Renal pelvis (tissue), 12 donors: ENCODE measurements around the gene SEMA5B. TPM values are rescaled to one million over a fixed set of nuclear protein-coding genes. Genes with fewer than 3 reads are reported as not detected.
A peak's percentile ranks its signal among the peaks of the same experiment; 100 is the strongest.

Experiments
- DNase-seq: peaks from one replicate; pipeline ENCODE4 v3.0.0-alpha.2; 2013
- long read RNA-seq, 16 experiments: transcript quantifications; one replicate each; lab custom pipeline, GENCODE V29; 2026
- polyA plus RNA-seq, 3 donors: library from polyadenylated mRNA; unstranded; fragments of 120-200 nt; gene quantifications; one replicate each; pipeline ENCODE4 v1.2.1, GENCODE V29; 2013; ENCODE audit not compliant: insufficient read length in 3 of 3

The SEMA5B gene, protein sequence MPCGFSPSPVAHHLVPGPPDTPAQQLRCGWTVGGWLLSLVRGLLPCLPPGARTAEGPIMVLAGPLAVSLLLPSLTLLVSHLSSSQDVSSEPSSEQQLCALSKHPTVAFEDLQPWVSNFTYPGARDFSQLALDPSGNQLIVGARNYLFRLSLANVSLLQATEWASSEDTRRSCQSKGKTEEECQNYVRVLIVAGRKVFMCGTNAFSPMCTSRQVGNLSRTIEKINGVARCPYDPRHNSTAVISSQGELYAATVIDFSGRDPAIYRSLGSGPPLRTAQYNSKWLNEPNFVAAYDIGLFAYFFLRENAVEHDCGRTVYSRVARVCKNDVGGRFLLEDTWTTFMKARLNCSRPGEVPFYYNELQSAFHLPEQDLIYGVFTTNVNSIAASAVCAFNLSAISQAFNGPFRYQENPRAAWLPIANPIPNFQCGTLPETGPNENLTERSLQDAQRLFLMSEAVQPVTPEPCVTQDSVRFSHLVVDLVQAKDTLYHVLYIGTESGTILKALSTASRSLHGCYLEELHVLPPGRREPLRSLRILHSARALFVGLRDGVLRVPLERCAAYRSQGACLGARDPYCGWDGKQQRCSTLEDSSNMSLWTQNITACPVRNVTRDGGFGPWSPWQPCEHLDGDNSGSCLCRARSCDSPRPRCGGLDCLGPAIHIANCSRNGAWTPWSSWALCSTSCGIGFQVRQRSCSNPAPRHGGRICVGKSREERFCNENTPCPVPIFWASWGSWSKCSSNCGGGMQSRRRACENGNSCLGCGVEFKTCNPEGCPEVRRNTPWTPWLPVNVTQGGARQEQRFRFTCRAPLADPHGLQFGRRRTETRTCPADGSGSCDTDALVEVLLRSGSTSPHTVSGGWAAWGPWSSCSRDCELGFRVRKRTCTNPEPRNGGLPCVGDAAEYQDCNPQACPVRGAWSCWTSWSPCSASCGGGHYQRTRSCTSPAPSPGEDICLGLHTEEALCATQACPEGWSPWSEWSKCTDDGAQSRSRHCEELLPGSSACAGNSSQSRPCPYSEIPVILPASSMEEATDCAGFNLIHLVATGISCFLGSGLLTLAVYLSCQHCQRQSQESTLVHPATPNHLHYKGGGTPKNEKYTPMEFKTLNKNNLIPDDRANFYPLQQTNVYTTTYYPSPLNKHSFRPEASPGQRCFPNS
- polyA plus RNA-seq, result 10 to 100 TPM; 25.2 to 30.7 (median 28.6) TPM
- long read RNA-seq, donor 1, result 0 reads
- long read RNA-seq, donor 2, result 0 reads
- long read RNA-seq, donor 3, result 0 reads
- long read RNA-seq, donor 4, result 0 reads
- long read RNA-seq, donor 5, result 0 reads
- long read RNA-seq, donor 6, result 0 reads
- long read RNA-seq, donor 7, full-length matches to known transcripts, result 2 of 7 reads
- long read RNA-seq, donor 7, partial matches to known transcripts, result 5 of 7 reads
- long read RNA-seq, donor 7, other reads (novel, unspliced or antisense), result 0 of 7 reads
- long read RNA-seq, donor 8, result 0 reads
- long read RNA-seq, donor 9, partial matches to known transcripts, result 6 of 6 reads
- long read RNA-seq, donor 9, other reads (novel, unspliced or antisense), result 0 of 6 reads
- long read RNA-seq, donor 10, full-length matches to known transcripts, result 1 of 1 reads
- long read RNA-seq, donor 10, partial matches to known transcripts, result 0 of 1 reads
- long read RNA-seq, donor 10, other reads (novel, unspliced or antisense), result 0 of 1 reads
- long read RNA-seq, donor 11, result 0 reads
- long read RNA-seq, donor 12, full-length matches to known transcripts, result 1 of 33 reads
- long read RNA-seq, donor 12, partial matches to known transcripts, result 32 of 33 reads
- long read RNA-seq, donor 12, other reads (novel, unspliced or antisense), result 0 of 33 reads
- long read RNA-seq, donor 13, result 0 reads
- long read RNA-seq, donor 14, result 0 reads
- long read RNA-seq, donor 15, full-length matches to known transcripts, result 3 of 3 reads
- long read RNA-seq, donor 15, partial matches to known transcripts, result 0 of 3 reads
- long read RNA-seq, donor 15, other reads (novel, unspliced or antisense), result 0 of 3 reads
- long read RNA-seq, donor 16, result 0 reads

DNA sequence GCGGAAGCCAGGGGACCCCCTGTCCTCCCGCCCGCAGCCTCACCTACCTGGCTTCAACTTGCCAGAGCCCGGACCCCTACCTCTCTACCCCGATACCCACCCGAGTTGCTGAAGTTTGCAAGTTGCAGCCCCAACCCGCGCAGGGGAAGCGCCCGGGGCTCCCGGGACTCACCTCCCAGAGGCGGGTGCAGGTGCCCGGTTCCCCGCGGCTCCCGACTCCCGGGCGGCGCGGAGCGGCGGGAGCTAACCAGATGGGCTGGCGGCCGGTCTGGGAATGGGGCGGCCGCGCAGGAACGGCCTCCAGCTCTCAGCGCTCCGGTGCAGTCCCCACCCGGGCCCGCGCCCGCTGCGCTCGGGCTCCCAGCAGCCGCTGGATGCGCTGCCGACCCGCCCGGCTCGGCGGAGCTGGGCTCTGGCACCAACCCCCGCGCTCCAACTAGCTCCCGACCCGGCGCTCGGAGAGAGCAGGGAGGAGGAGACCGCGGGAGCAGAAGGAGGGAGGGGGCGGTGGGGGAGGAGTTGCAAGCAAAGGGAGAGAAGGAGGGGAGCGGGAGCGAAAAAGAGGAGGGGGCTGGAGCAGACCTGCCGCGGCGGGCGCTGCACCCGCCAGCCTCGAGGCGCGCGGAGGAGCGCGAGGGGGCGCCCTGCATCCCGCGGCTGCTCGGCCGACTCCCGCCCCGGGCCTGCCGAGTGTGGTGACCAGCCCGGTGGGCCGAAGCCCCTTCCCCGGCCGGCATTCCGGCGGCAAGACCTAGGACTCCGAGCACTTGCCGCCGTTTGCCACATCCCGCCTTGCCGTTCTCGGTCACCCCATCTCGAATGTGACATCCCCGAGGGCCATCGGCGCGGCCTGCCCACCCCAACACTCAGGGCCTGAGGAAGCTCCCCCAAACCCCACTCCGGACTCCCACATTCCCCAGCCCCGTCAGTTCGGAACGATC is at the start of gene SEMA5B:
Gene SEMA5B (minus strand): TSS at position 472 of the 941 bp plus-strand sequence. CDS start 66,500 bp downstream, outside the sequence.
- peak; percentile 76 for DNase-seq

DNA sequence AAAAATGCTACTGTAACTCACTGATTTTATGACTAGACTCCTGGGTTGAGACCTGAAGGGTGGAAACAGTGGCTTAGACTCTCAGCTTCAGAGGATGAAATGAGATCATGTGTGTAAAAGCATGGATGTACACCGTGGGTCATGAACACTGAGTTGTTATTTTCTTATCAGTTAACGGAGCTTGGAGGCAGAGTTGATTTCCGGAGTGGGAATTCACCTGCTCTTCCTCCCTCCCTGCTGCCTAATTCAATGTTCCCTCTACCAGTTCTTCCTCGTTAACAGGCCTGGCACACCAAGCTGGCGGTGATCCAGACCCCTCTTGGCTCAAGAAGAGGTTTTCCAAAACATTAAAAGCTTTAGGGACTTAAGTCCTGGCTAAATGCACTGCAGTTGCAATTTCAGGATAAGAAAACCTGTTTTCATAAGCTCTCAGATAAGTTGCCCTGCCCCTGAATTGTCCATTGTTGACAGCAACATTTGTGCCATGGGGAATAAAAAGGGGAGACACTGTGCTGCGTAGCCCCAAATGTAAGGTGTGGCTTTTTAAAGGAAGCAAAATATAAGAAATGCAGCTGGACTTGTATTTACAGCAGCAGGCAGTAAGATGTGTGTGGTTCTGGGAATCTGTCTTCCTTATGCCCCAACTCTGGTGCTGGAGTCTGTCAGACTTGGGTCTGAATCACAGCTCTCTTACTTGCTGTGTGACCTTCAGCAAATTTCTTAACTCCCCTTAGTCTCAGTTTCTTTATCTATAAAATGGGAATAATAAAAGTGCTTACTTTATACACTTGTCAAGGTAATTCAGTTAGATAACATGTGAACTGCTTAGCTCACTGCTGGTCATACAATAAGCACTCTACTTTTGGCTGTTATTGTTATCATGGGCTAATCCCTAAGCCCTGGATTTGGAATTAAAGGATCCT is 49.2 kb upstream of the SEMA5B start:
- DNase-seq, result no peak

DNA sequence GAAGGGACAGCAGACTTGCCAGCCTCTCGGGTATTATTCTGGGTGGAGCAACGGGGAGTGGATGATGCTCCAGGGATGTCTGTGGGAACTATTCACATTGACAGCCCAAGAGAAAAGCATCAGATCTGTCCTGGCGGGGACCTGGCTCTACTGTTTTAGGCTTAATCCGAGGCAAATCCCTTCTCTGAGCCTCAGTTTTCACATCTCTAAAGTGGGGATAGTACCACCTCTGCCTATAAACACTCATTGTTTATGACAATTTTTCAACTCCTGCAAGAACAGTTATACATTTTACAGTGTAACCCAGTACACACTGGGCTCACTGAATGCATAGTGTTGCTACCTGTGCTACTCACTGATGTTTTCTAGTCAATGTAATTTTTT is 48.5 kb upstream of the SEMA5B start:
- DNase-seq, result no peak

DNA sequence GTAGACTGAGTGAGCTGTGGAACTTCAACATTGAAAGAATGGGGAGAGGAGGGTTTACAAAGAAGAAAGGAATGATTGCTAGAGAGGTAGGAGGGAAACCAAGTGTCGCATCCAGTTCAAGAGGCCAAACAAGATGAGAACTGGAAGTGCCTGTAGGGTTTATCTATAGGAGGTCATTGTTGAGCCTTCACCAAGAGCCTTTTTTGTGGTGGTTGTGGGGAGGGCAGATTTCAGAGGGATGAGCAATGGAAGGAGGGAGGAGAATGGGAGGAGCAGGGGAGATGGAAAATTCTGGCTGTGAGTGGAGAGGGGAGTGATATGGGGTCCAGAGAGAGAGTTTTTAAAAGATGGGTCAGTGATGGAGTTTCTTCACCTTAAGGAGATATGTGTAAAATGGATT is 47.8 kb upstream of the SEMA5B start:
- no peak for DNase-seq

DNA sequence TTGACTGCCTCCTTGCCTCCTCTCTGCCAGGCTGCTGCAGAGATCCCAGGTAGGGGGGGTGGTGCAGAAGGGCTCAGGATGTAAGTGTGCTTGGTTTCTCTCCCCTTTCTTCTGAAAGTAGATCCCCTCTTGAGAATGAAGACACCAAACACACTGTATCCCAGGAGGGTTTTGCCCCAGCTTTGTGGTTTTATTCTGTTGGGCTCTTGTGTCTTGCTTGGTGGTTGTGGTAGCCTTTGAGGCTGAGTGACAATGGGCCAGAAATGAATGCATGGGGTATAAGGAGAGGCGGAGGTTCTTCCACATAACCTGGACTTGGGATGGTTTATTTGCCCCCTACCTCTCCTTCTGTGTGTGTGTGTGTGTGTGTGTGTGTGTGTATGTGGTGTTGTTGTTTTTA is 45.0 kb upstream of the SEMA5B start:
- DNase-seq, result no peak

DNA sequence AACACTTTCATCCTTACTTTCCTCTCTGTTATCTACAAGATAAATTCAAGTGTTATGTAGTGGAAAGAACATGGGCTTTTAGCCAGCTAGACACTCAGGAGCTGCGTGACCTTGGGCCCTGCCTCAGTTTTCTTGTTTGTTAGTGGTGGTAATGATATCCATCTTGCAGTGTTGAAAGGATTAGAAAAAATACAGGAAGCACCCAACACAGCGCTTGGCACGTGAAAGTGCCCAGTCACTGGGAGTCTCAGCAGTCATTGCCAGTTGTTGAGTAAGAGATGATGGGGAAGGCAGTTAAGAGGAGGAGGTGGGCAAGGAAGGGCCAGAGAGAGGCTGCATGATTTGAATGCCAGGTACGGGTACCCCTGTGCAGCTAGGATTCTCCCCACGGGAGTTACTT is 44.6 kb upstream of the SEMA5B start:
- DNase-seq, result no peak

DNA sequence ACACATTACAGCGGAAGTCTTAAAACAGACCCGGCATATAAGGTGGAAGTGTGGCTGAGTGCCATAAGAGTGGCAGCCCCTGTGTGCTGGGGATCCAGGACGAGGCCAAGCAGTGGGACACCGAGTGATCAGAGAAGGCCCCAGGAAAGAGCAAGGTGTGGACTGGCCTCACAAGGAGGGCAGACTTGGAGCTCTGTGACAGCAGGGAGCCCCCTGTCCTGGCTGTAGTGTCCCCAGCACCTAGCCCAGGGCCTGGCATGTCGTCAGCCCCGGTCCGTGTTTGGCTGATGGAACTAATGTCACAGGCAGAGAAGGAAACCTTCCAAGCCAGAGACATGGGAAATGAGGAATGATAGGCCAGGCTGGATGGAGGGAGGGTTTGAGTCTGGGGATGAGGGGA is 44.0 kb upstream of the SEMA5B start:
- DNase-seq, result no peak

DNA sequence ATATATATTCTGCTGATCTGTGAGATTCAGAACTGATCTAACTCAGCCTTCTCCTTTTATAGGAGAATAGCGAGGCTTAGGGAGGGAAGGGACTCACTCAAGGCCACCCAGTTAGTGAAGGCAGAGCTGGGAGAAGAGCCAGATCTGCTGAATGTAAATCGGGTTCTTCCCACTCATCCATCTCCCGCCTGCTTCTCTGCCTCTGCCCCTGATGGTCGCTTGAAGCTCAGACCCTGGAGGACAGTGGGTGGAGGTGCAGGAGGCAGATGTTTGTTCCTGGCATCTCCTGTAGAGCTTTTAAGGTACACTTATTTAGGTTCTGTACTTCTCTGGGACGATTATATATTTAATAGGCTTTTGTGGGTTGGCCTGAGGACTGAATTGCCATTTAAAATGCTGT is 43.6 kb upstream of the SEMA5B start:
- DNase-seq, result no peak

DNA sequence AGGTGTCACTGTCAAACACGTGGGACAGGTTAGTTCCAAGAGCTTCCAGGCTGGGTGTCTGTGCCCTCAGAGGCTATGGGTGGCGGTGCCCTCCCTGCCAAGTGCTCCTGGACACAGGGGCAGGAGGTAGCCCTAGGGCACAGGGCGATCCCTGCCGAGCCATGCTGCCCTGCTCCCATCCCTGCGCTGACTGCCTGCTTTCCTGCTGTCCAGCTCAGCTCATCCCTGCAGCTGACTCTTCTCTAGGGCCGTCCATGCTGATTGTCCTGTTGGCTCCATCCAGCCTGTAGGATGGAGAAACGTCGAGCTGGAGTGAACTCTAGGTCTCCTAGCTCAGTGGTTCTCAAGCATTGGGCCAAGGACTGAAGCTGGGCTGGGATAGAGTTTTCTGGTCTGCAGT is 42.9 kb upstream of the SEMA5B start:
- DNase-seq, result no peak

DNA sequence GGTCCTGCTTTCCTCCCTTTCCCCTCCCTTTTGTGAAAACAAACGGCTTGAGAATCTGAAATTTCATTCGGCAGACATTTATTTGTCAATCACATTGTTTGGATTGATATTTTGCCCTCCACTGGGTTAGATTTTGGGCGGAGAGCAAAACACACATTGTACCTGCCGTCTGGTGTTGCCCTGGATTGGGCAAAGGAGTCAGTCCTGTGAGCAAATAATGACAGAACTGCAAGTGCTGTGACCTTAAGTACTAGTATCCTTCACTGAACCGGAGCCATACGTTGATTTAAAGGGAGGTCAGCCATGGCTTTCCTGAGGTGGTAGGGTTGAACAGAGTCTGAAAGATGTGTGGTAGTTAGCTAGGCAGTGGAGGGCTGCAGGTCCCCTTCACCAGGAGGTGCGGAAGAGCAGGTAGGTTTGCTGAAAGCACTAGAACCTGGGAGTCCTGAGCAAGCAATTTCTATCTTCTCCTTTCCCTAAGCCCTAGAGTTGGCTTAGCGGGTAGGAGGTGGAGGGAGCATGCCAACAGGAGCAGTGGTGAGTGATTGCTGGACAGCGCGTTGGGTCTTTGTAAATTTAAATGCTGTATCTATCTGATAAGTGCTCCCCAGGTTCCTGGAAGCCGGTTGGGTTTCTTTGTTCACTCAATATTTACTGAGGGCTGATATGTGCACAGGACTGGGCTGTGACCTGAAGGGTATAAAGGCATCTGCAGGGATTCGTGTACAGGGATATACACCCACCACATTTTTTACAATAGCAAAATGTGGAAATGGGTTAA is 41.2 kb upstream of the SEMA5B start:
- DNase-seq, result no peak

DNA sequence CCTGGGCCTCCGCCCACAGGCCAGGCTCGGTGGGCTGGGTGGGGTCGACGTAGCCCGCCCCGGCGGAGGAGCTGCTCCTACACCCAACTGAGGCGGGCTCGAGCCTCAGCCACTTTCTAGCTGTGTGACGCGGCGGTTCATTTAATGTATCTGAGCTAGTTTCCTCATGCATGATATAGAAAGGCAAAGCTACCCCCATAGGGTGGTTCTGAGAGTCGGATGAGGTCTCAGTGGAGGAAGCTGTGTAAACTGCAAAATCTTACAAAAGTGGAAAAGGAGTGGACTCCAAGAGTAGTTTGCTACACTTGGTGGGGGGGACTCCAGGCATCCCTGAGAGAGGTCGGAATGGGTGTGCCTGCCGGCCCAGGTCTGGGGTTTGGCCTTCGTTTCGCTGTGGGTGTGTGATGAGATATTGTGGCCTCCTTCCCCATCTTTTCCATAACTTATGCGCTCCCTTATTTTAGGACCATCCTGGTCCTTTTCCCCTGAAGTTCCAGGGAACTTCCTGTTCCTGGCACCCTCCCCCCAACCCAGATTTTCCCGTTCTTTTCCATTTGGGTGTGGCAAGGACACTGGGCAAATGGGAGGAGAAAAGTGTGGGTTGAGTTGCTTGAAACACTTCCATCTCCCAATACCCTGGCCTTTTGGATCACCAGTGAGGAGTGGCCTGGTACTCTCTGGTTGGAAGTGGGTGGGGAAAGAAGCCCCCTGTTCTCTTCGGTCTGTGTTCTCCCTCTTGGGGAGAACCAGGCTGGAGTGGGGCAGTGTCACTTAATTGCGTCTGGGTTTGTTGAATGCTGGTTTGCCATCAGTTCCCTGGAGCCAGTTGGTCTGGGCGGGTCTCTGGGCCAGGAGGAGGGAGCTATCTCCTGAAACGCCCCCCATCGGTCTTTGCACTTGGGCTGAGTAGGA is 40.4 kb upstream of the SEMA5B start:
- DNase-seq, result no peak

DNA sequence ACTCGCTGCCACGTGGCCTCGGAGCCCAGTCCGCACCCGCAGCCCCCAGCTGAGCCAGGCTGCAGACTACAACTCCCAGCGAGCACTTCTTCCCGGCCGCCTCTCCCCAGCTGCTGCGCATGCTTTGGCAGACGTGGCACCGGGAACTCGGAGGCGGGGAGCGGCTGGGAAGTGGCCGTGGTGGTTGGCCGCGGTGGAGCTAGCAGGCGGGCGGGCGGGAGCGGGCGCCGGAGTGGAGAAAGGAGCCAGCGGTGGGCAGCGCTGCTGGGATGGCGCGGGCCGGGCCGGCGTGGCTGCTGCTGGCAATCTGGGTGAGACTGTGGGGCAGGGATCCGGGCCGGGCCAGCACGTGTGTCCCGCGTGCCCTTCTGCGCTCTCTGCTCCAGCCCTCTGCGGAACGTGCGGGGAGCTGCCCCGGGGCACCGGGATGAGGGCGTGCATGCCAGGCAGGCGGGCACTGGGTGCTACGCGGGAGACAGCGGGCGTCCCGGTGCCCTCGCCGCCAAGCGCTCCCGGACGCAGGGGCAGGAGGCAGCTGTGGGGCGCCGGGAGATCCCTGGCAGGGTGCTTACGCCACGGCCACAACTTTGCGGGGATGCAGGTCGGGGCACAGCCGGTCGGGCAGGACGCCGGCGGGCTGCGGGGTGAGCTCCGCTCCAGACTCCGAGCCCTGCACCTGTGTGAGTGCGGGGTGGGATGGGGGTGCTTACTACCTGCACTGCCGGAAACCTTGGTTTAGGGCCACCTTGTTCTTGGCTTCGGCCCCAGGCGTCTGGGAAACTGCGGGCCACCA is 39.5 kb upstream of the SEMA5B start, which contains the start of gene PDIA5:
Gene PDIA5 (plus strand): TSS at position 130 of the 793 bp plus-strand sequence. CDS start 140 bp downstream, at position 270.
- peak; percentile 86 for DNase-seq

DNA sequence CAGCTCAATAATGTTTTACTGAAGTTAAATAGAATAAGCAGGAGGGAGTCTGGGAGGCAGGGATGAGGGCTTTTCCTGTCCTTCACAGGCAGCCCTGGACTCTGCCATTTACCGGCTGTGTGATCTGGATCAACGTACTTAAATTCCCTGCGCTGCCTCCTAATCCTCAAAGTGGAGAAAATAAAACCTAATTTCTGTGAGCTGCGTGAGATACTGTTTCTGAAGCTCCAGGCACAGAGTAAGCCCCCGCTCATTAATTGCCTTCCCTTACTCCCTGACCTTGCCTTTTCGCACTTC is 39.0 kb upstream of the SEMA5B start:
- no peak for DNase-seq

DNA sequence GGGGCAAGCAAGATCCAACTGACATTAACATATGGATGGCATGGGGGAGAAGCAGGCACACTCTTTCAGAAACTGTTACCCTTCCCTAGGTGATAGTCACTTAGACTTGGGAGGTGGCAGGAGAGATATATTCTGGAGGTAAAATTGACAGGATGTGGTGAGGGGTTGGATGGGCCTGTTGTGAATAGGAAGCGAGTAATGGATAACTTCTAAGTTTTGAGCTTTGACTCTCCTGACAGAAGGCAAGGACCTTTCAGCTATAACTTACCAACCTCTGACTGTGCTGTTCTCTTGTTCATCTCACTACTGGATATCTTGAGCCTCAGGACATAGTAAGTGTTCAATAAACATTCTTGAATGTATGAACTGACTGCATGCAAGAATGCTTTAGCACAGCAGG is 37.4 kb upstream of the SEMA5B start:
- no peak for DNase-seq

DNA sequence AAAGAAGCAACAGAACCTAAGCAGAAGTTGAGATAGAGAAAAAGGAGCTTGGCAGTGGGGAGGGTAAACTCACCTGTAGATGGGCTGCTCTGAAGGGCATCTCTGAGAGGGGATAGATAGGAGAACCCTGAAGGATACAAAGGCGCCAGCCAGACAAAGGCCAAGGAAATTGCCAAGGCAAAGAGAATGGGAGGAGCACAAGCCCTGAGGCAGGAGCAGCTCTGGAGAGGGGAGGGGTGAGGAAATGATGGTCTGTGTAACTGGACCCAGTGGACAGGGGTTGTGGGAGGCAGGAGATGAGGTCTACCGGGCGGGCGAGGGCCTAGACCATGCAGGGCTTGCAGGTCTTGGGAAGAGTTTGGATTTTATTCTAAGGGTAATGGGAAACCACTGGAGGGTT is 36.9 kb upstream of the SEMA5B start:
- DNase-seq, result no peak

DNA sequence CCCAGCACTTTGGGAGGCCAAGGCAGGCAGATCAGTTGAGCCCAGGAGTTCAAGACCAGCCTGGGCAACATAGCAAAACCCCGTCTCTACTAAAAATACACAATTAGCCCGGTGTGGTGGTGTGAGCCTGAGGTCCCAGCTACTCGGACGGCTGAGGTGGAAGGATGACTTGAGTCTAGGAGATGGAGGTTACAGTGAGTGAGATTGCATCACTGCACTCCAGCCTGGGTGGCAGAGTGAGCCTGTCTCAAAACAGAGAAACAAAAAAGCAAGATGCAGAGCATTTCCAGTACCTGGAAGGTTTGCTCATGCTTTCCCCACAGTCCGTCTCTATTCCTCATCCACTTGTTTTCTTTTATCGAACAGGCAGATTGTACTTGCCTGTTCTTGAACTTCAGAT is 35.5 kb upstream of the SEMA5B start:
- DNase-seq, result no peak
